ENCODE results near the gene CMSS1.

CMSS1 gene

GRCh38 chr3:100104817-100105413, 287.3 kb downstream of the CMSS1 start:
- Histone ChIP-seq H3K4me3 (ENCODE audit: low read depth, low read length) (no peak overlapping the region), H2BK120ac (ENCODE audit: insufficient read depth, low read length, poor library complexity) (no peak overlapping the region), H4K8ac (ENCODE audit: low read depth, low read length) (no peak overlapping the region), H3K79me1 (ENCODE audit: low read length) (no peaks in the 10 kb centered on the region), H3K18ac (ENCODE audit: low read length) (no peak overlapping the region), H2AFZ (ENCODE audit: insufficient read depth, low read length, poor library complexity) (no peak overlapping the region), H3K4me2 (ENCODE audit: low read length) (no peak overlapping the region), H3K4ac (ENCODE audit: low read depth, low read length) (no peak overlapping the region), H2BK5ac (ENCODE audit: low read depth, low read length, poor library complexity) (no peak overlapping the region), H3K79me2 (ENCODE audit: control insufficient read depth, insufficient read depth, low read length, poor library complexity) (peaks cover 1% of the 10 kb centered on the region), H3K9ac (ENCODE audit: low read length) (no peak overlapping the region), H4K12ac (ENCODE audit: low read depth, low read length) (no peak overlapping the region), H2BK12ac (ENCODE audit: low read length) (no peak overlapping the region), H3K23ac (ENCODE audit: low read length) (no peak overlapping the region), H3K27me3 (ENCODE audit: insufficient read depth, low read length) (no peaks in the 10 kb centered on the region), H3K14ac (ENCODE audit: low read length) (no peak overlapping the region), H4K91ac (ENCODE audit: low read depth, low read length) (no peak overlapping the region), H3K27ac (ENCODE audit: low read depth, low read length) (no peak overlapping the region), H3K36me3 (ENCODE audit: control insufficient read depth in 1 of 2, insufficient read depth in 2 of 2, low read length in 2 of 2) (no peaks in the 10 kb centered on the region), H3K9me3 (ENCODE audit: insufficient read depth, low read depth, low read length) (no peaks in the 10 kb centered on the region), H2AK5ac (ENCODE audit: low read length) (no peak overlapping the region), H3K4me1 (ENCODE audit: control insufficient read depth in 1 of 2, insufficient read depth in 2 of 2, low read length in 2 of 2) (peaks cover 2 to 6% of the 10 kb centered on the region in 2 experiments)
- no peak for DNase-seq

DNA sequence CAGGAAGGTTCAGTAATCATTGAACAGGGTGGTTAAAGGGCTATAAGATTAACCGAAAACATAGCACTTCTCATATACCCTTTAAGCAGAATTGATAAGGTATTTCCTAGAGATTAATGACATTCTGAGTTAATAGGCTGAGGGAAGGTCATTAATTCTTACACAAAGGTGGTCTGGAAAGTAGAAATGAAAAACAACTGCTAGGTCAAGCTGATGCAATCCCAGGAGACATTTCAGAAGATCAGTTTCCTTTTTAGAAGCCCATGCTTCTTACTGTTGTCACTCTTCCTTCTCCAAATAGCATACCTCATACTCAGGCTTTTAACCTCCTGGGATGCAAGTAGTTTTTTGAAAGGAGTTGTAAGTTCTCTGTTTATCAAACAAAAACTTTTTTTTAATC, 287.8 kb downstream of the CMSS1 start:
- H4K12ac ChIP-seq (ENCODE audit: low read depth, low read length): no peak overlapping the region
- H4K91ac ChIP-seq (ENCODE audit: low read depth, low read length): no peak overlapping the region
- no peak overlapping the region for H2BK12ac ChIP-seq (ENCODE audit: low read length)
- no peaks in the 10 kb centered on the region for H3K36me3 ChIP-seq (ENCODE audit: control insufficient read depth in 1 of 2, insufficient read depth in 2 of 2, low read length in 2 of 2)
- no peaks in the 10 kb centered on the region for H3K27me3 ChIP-seq (ENCODE audit: insufficient read depth, low read length)
- no CpG with 5 or more reads among the region's 1 CpG for WGBS (ENCODE audit: extremely low coverage, insufficient coverage, insufficient read length)
- no peak overlapping the region for H3K9ac ChIP-seq (ENCODE audit: low read length)
- no peak for DNase-seq
- no peak overlapping the region for H3K18ac ChIP-seq (ENCODE audit: low read length)
- H3K79me2 ChIP-seq (ENCODE audit: control insufficient read depth, insufficient read depth, low read length, poor library complexity): peaks cover 1% of the 10 kb centered on the region
- no peak overlapping the region for H2BK120ac ChIP-seq (ENCODE audit: insufficient read depth, low read length, poor library complexity)
- H2BK5ac ChIP-seq (ENCODE audit: low read depth, low read length, poor library complexity): no peak overlapping the region
- H2AK5ac ChIP-seq (ENCODE audit: low read length): no peak overlapping the region
- no peak overlapping the region for H4K8ac ChIP-seq (ENCODE audit: low read depth, low read length)
- H2AFZ ChIP-seq (ENCODE audit: insufficient read depth, low read length, poor library complexity): no peak overlapping the region
- no peak overlapping the region for H3K27ac ChIP-seq (ENCODE audit: low read depth, low read length)
- no peaks in the 10 kb centered on the region for H3K79me1 ChIP-seq (ENCODE audit: low read length)
- no peak overlapping the region for H3K23ac ChIP-seq (ENCODE audit: low read length)
- no peak overlapping the region for H3K4me2 ChIP-seq (ENCODE audit: low read length)
- H3K14ac ChIP-seq (ENCODE audit: low read length): no peak overlapping the region
- no peak overlapping the region for H3K4ac ChIP-seq (ENCODE audit: low read depth, low read length)
- peaks cover 2 to 5% of the 10 kb centered on the region in 2 experiments for H3K4me1 ChIP-seq (ENCODE audit: control insufficient read depth in 1 of 2, insufficient read depth in 2 of 2, low read length in 2 of 2)
- H3K4me3 ChIP-seq (ENCODE audit: low read depth, low read length): no peak overlapping the region
- no peaks in the 10 kb centered on the region for H3K9me3 ChIP-seq (ENCODE audit: insufficient read depth, low read depth, low read length)

DNA sequence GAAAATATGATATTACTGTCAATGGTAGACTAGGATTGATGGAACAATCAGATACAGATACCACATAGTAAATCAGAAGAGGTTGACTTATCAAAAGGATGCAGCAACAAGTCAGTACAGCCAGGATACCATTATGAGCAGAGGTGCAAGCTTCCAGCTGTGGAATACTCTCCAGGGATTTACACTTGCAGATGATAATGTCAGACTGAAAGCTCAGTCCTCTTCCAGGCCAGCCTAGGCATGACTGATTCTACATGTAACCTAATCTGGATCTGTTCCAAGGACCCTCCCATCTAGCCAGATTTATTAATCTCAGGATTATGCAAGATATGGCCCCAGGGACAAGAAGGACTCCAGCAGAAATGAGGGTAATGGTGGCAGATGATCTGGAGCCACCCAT, 288.4 kb downstream of the CMSS1 start:
- Histone ChIP-seq H3K4me2 (ENCODE audit: low read length) (no peak overlapping the region), H3K27ac (ENCODE audit: low read depth, low read length) (no peak overlapping the region), H2BK12ac (ENCODE audit: low read length) (no peak overlapping the region), H3K79me2 (ENCODE audit: control insufficient read depth, insufficient read depth, low read length, poor library complexity) (peaks cover 1% of the 10 kb centered on the region), H4K91ac (ENCODE audit: low read depth, low read length) (no peak overlapping the region), H4K12ac (ENCODE audit: low read depth, low read length) (no peak overlapping the region), H3K9me3 (ENCODE audit: insufficient read depth, low read depth, low read length) (no peaks in the 10 kb centered on the region), H3K27me3 (ENCODE audit: insufficient read depth, low read length) (no peaks in the 10 kb centered on the region), H3K4me1 (ENCODE audit: control insufficient read depth in 1 of 2, insufficient read depth in 2 of 2, low read length in 2 of 2) (peaks cover 2 to 4% of the 10 kb centered on the region in 2 experiments), H2BK5ac (ENCODE audit: low read depth, low read length, poor library complexity) (no peak overlapping the region), H2BK120ac (ENCODE audit: insufficient read depth, low read length, poor library complexity) (no peak overlapping the region), H3K14ac (ENCODE audit: low read length) (no peak overlapping the region), H2AFZ (ENCODE audit: insufficient read depth, low read length, poor library complexity) (no peak overlapping the region), H4K8ac (ENCODE audit: low read depth, low read length) (no peak overlapping the region), H3K9ac (ENCODE audit: low read length) (no peak overlapping the region), H3K4ac (ENCODE audit: low read depth, low read length) (no peak overlapping the region), H2AK5ac (ENCODE audit: low read length) (no peak overlapping the region), H3K4me3 (ENCODE audit: low read depth, low read length) (no peak overlapping the region), H3K18ac (ENCODE audit: low read length) (no peak overlapping the region), H3K79me1 (ENCODE audit: low read length) (no peaks in the 10 kb centered on the region), H3K23ac (ENCODE audit: low read length) (no peak overlapping the region), H3K36me3 (ENCODE audit: control insufficient read depth in 1 of 2, insufficient read depth in 2 of 2, low read length in 2 of 2) (no peaks in the 10 kb centered on the region)
- DNase-seq: peak in 1 of 2 donors; percentile 36

DNA sequence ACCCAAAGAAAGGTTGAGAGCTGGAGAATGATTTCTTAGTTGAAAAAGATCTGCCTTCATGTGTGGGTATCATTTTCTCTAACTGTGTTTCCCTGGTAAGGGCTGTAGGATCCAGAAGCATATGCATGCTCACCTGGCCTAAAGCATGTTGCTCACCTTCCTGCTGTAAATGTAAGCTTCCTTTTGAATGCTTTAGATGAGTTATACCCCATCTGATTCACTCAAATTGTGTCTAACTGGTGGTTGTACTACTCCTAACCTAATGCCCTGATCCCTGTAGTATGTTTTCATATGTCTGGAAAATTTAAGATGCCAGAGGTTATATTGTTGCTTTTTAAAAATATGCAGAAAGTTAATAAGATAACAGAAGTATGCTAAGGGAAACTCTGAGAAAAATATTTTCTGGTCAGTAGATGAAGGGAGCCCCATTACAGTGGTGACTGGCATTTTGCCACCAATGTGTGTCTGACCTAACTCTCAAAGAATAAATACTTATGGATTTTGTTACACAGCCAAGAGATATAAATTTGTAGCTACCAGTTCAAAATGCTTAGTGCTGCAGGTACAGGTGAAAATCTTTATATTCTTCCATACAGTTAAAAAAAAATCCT, 289.0 kb downstream of the CMSS1 start:
- Histone ChIP-seq H2AFZ (ENCODE audit: insufficient read depth, low read length, poor library complexity) (no peak overlapping the region), H3K4me3 (ENCODE audit: low read depth, low read length) (no peak overlapping the region)

More for the DNA sequence above, 289.0 kb downstream of the CMSS1 start:
- no peak overlapping the region for H2BK120ac ChIP-seq (ENCODE audit: insufficient read depth, low read length, poor library complexity)
- H3K9ac ChIP-seq (ENCODE audit: low read length): no peak overlapping the region
- no peaks in the 10 kb centered on the region for H3K79me2 ChIP-seq (ENCODE audit: control insufficient read depth, insufficient read depth, low read length, poor library complexity)
- H2BK12ac ChIP-seq (ENCODE audit: low read length): no peak overlapping the region
- no peaks in the 10 kb centered on the region for H3K27me3 ChIP-seq (ENCODE audit: insufficient read depth, low read length)
- no peak overlapping the region for H3K4ac ChIP-seq (ENCODE audit: low read depth, low read length)
- no peak overlapping the region for H3K27ac ChIP-seq (ENCODE audit: low read depth, low read length)
- no peaks in the 10 kb centered on the region for H3K9me3 ChIP-seq (ENCODE audit: insufficient read depth, low read depth, low read length)
- no peak overlapping the region for H4K91ac ChIP-seq (ENCODE audit: low read depth, low read length)
- peak; percentile 50 to 68 for DNase-seq
- H3K79me1 ChIP-seq (ENCODE audit: low read length): no peaks in the 10 kb centered on the region
- no peak overlapping the region for H3K14ac ChIP-seq (ENCODE audit: low read length)
- H3K4me1 ChIP-seq (ENCODE audit: control insufficient read depth in 1 of 2, insufficient read depth in 2 of 2, low read length in 2 of 2): peaks cover 2% of the 10 kb centered on the region in 2 experiments
- H4K12ac ChIP-seq (ENCODE audit: low read depth, low read length): no peak overlapping the region
- no peak overlapping the region for H2AK5ac ChIP-seq (ENCODE audit: low read length)
- H4K8ac ChIP-seq (ENCODE audit: low read depth, low read length): no peak overlapping the region
- H3K23ac ChIP-seq (ENCODE audit: low read length): no peak overlapping the region
- no peaks in the 10 kb centered on the region for H3K36me3 ChIP-seq (ENCODE audit: control insufficient read depth in 1 of 2, insufficient read depth in 2 of 2, low read length in 2 of 2)
- no peak overlapping the region for H3K4me2 ChIP-seq (ENCODE audit: low read length)
- H3K18ac ChIP-seq (ENCODE audit: low read length): no peak overlapping the region
- H2BK5ac ChIP-seq (ENCODE audit: low read depth, low read length, poor library complexity): no peak overlapping the region
